IMR-90 (cell line): Measurements from ENCODE around the gene LCE4A. TPM values are rescaled to one million over a fixed set of nuclear protein-coding genes. Genes with fewer than 3 reads are reported as not detected.

Experiments
- ATAC-seq: fragments of 200-7000 bp; cut with Tn5 transposase; 2 replicates; pipeline ENCODE4 v1.9.1; 2020; ENCODE audit warnings: low read depth, mild to moderate bottlenecking, moderate library complexity
- Bru-seq: library from RNA; stranded (reverse); fragments of 400-500 nt; gene quantifications from one replicate; lab custom pipeline; 2021; lab: Mats Ljungman, UMichigan
- BruChase-seq, 2 experiments: library from RNA; stranded (reverse); fragments of 400-500 nt; gene quantifications; one replicate each; lab custom pipeline; 2021; lab: Mats Ljungman, UMichigan
- BruUV-seq: library from RNA; stranded (reverse); fragments of 400-500 nt; replicated peaks from 2 replicates; lab custom pipeline; 2021; lab: Mats Ljungman, UMichigan
- CTCF ChIA-PET: fragments of 300-600 bp; formaldehyde crosslinking; extraction: SDS; loops from one replicate; lab custom pipeline; 2021; ENCODE audit warnings: antibody characterized with exemption; lab: Yijun Ruan, JAX
- POLR2A ChIA-PET: fragments of 300-600 bp; sonication (Branson Sonifier 250); formaldehyde crosslinking; loops from one replicate; lab custom pipeline; 2022; ENCODE audit warnings: antibody characterized with exemption; ENCODE audit not compliant: unreplicated experiment; lab: Charles Lee
- DNase-seq: peaks from one replicate; pipeline ENCODE4 v3.0.0; 2013
- H2AFZ ChIP-seq: replicated peaks from 2 replicates; pipeline ENCODE3; 2013; ENCODE audit warnings: low read length, mild to moderate bottlenecking; ENCODE audit not compliant: poor library complexity
- H2AK5ac ChIP-seq: 2 replicates; pipeline ENCODE4 v1.6.1; 2013; ENCODE audit warnings: low read depth, low read length, inconsistent platforms
- H2AK9ac ChIP-seq: replicated peaks from 2 replicates; pipeline ENCODE3; 2013; ENCODE audit warnings: mild to moderate bottlenecking, low read depth, low read length, moderate library complexity; ENCODE audit not compliant: poor library complexity
- H2BK120ac ChIP-seq: 2 replicates; pipeline ENCODE4 v1.6.1; 2013; ENCODE audit warnings: low read depth, low read length, inconsistent platforms
- H2BK15ac ChIP-seq: 3 replicates; pipeline ENCODE4 v1.6.1; 2013; ENCODE audit warnings: low read depth, low read length, inconsistent platforms
- H2BK20ac ChIP-seq: 2 replicates; pipeline ENCODE4 v1.6.1; 2013; ENCODE audit warnings: low read depth, mild to moderate bottlenecking, inconsistent platforms, low read length, moderate library complexity
- H2BK5ac ChIP-seq: 2 replicates; pipeline ENCODE4 v1.6.1; 2013; ENCODE audit warnings: mild to moderate bottlenecking, low read depth, low read length, inconsistent platforms; ENCODE audit not compliant: poor library complexity, severe bottlenecking
- H3K14ac ChIP-seq: replicated peaks from 2 replicates; pipeline ENCODE4 v1.6.1; 2013; ENCODE audit warnings: low read depth, low read length, inconsistent platforms
- H3K18ac ChIP-seq: 2 replicates; pipeline ENCODE4 v1.6.1; 2013; ENCODE audit warnings: low read depth, low read length, control low read depth
- H3K23ac ChIP-seq: 2 replicates; pipeline ENCODE4 v1.6.1; 2013; ENCODE audit warnings: low read depth, low read length, inconsistent platforms
- H3K27ac ChIP-seq: 2 replicates; pipeline ENCODE4 v1.5.1; 2013; ENCODE audit warnings: mild to moderate bottlenecking, control low read depth, low read length; ENCODE audit not compliant: insufficient read depth
- H3K27me3 ChIP-seq: 2 replicates; pipeline ENCODE4 v1.6.1; 2013; ENCODE audit warnings: low read length; ENCODE audit not compliant: control insufficient read depth, insufficient read depth
- H3K36me3 ChIP-seq: 2 replicates; pipeline ENCODE4 v1.6.1; 2013; ENCODE audit warnings: low read length, mixed read lengths; ENCODE audit not compliant: control insufficient read depth, insufficient read depth
- H3K4ac ChIP-seq: 2 replicates; pipeline ENCODE4 v1.6.1; 2013; ENCODE audit warnings: low read depth, low read length, inconsistent platforms
- H3K4me1 ChIP-seq: 2 replicates; pipeline ENCODE4 v1.6.1; 2013; ENCODE audit warnings: low read length, mixed read lengths; ENCODE audit not compliant: control insufficient read depth, insufficient read depth
- H3K4me2 ChIP-seq: 2 replicates; pipeline ENCODE4 v1.6.1; 2013; ENCODE audit warnings: low read depth, mild to moderate bottlenecking, control low read depth, low read length, moderate library complexity
- H3K4me3 ChIP-seq: 2 replicates; pipeline ENCODE4 v1.5.1; 2013; ENCODE audit warnings: low read depth, mild to moderate bottlenecking, control low read depth, low read length, moderate library complexity; ENCODE audit not compliant: insufficient read depth
- H3K56ac ChIP-seq: 2 replicates; pipeline ENCODE4 v1.6.1; 2013; ENCODE audit warnings: low read length, inconsistent platforms; ENCODE audit not compliant: insufficient read depth; ENCODE audit errors: extremely low read depth
- H3K79me1 ChIP-seq, 2 experiments: 2 replicates each; pipeline ENCODE4 v1.6.1; 2013; ENCODE audit warnings: low read length in 2 of 2, inconsistent platforms in 1 of 2, low read depth in 1 of 2
- H3K9ac ChIP-seq: 2 replicates; pipeline ENCODE4 v1.6.1; 2013; ENCODE audit warnings: low read depth, low read length, control low read depth
- H3K9me1 ChIP-seq: 2 replicates; pipeline ENCODE4 v1.6.1; 2013; ENCODE audit warnings: low read length, inconsistent platforms; ENCODE audit not compliant: insufficient read depth
- H3K9me3 ChIP-seq: 2 replicates; pipeline ENCODE4 v1.6.1; 2013; ENCODE audit warnings: low read length; ENCODE audit not compliant: control insufficient read depth, insufficient read depth
- H4K20me1 ChIP-seq: 2 replicates; pipeline ENCODE4 v1.6.1; 2013; ENCODE audit warnings: low read length, inconsistent platforms; ENCODE audit not compliant: insufficient read depth
- H4K5ac ChIP-seq: 2 replicates; pipeline ENCODE4 v1.6.1; 2013; ENCODE audit warnings: mild to moderate bottlenecking, low read depth, low read length, control low read depth
- H4K8ac ChIP-seq, 2 experiments: 2 replicates each; pipeline ENCODE4 v1.6.1; 2013; ENCODE audit warnings: low read depth in 2 of 2, low read length in 2 of 2, control low read depth in 1 of 2, inconsistent platforms in 1 of 2
- H4K91ac ChIP-seq: 2 replicates; pipeline ENCODE4 v1.6.1; 2013; ENCODE audit warnings: low read depth, low read length, inconsistent platforms; ENCODE audit not compliant: insufficient read depth
- BHLHE40 ChIP-seq: fragments of 150-350 bp; IDR thresholded peaks from 2 replicates; pipeline ENCODE4 v1.6.1; 2016; ENCODE audit warnings: mild to moderate bottlenecking, low read depth, low read length
- MXI1 ChIP-seq: IDR thresholded peaks from 2 replicates; pipeline ENCODE4 v1.6.1; 2012; ENCODE audit warnings: low read depth, mild to moderate bottlenecking, low read length, moderate library complexity, borderline replicate concordance
- POLR2A ChIP-seq: IDR thresholded peaks from 2 replicates; pipeline ENCODE4 v1.6.1; 2012; ENCODE audit warnings: mild to moderate bottlenecking, low read depth, low read length
- RAD21 ChIP-seq: IDR thresholded peaks from 2 replicates; pipeline ENCODE4 v1.6.1; 2012; ENCODE audit warnings: low read length, improper control_type of control experiment
- RCOR1 ChIP-seq: IDR thresholded peaks from 2 replicates; pipeline ENCODE4 v1.6.1; 2012; ENCODE audit warnings: mild to moderate bottlenecking, low read length, improper control_type of control experiment; ENCODE audit not compliant: insufficient replicate concordance
- WGBS, 2 experiments: methylation state at CpG; one replicate each; pipeline versions ENCODE4 v1.1.5 to v1.1.7; 2013; ENCODE audit warnings: missing lambda C conversion rate in 2 of 2; ENCODE audit not compliant: insufficient read length in 1 of 2; ENCODE audit errors: extremely low coverage in 2 of 2; 5-methylcytosine and 5-hydroxymethylcytosine counted together
- dilution Hi-C: fragments of 300-500 bp; cut with HindIII; formaldehyde crosslinking; loops from one replicate; pipeline ENCODE4 v1.14.3; 2018; ENCODE audit warnings: low sequenced_read_pairs; ENCODE audit not compliant: unreplicated experiment
- in situ Hi-C: fragments of 300-500 bp; cut with MboI; formaldehyde crosslinking; loops from 3 replicates; pipeline ENCODE4 v1.14.3; 2019; ENCODE audit warnings: low sequenced_read_pairs, inconsistent platforms, mixed read lengths
- intact Hi-C: fragments of 100-400 bp; cut with micrococcal nuclease; formaldehyde crosslinking; loops from 2 replicates; pipeline ENCODE4 v1.10.0; 2022
- long read RNA-seq: library from polyadenylated mRNA; unstranded; transcript quantifications from one replicate; pipeline ENCODE4 v2.0.0, GENCODE V29; 2021; ENCODE audit not compliant: unreplicated experiment
- polyA plus RNA-seq, 3 experiments: library from polyadenylated mRNA; depleted of rRNA; stranded (reverse); fragments of >200 nt; gene quantifications; 2 replicates each; pipeline ENCODE4 v1.2.3, GENCODE V29; 2012; ENCODE audit warnings: low replicate concordance in 1 of 3
- total RNA-seq: library from RNA; depleted of rRNA; stranded (reverse); fragments of >200 nt; gene quantifications from 2 replicates; pipeline ENCODE4 v1.2.3, GENCODE V29; 2012; rRNA removed
- TF ChIP-seq, protein P1 (sequence below): fragments of 150-350 bp; IDR thresholded peaks from 2 replicates; pipeline ENCODE4 v1.6.1; 2016; ENCODE audit warnings: low read depth, mild to moderate bottlenecking, low read length, moderate library complexity, borderline replicate concordance
- TF ChIP-seq, protein P2 (sequence below): conservative IDR thresholded peaks from 2 replicates; pipeline ENCODE4 v1.5.1; 2012; ENCODE audit warnings: mild to moderate bottlenecking, low read depth, low read length, improper control_type of control experiment

LCE4A gene, protein sequence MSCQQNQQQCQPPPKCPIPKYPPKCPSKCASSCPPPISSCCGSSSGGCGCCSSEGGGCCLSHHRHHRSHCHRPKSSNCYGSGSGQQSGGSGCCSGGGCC
- total RNA-seq (not detected in 2 replicates), polyA plus RNA-seq (2012; rRNA removed) (not detected in 2 replicates), Bru-seq, nascent RNA (not detected), BruChase-seq, experiment 1, labeled RNA remaining after a 6-hour chase (not detected), BruChase-seq, experiment 2, labeled RNA remaining after a 2-hour chase (not detected)
- polyA plus RNA-seq (2012; cell fraction: cytosol; rRNA removed): not detected in 2 replicates
- polyA plus RNA-seq (2012; cell fraction: nucleus; rRNA removed; ENCODE audit: low replicate concordance): not detected in 2 replicates
- long read RNA-seq: 0 reads

DNA sequence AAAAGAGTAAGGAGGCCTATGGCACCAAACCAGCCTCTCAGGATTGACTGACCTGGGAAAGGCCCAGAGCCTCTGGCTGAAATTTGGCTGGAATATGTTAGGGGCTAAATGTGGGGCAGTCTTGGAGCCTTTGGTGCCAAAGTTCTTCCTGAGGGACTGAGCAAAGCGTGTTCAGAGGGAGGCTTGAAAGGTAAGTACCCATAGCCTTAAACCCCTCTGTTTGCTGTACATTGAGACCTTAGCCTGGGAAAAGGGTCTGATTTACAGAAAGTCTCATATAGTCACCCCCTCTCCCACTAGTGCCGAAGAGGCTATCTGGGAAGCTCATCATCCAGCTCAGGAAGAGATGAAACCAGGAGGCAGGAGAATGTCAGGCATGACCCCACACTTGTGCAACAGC is at the start of gene LCE4A:
Gene LCE4A (plus strand): TSS at position 301 of the 400 bp plus-strand sequence. CDS start 916 bp downstream, outside the sequence.
- H3K36me3 ChIP-seq: no peaks in the 10 kb centered on the region
- H4K8ac ChIP-seq: no peak within 1 kb of the TSS
- no TSS peak for BruUV-seq
- no peak within 1 kb of the TSS for H3K4me2 ChIP-seq
- no peaks in the 10 kb centered on the region for H3K9me1 ChIP-seq
- no peak within 1 kb of the TSS for H3K4me3 ChIP-seq
- no peak within 1 kb of the TSS for H4K91ac ChIP-seq
- H3K56ac ChIP-seq: no peak within 1 kb of the TSS
- DNase-seq: no peak
- no peak within 1 kb of the TSS for H2AK5ac ChIP-seq
- no peak within 1 kb of the TSS for H3K18ac ChIP-seq
- no peaks in the 10 kb centered on the region for H3K79me1 ChIP-seq
- H4K5ac ChIP-seq: no peak within 1 kb of the TSS
- H3K4me1 ChIP-seq: no peaks in the 10 kb centered on the region
- TF ChIP-seq BHLHE40 (no peak), RAD21 (no peak), MXI1 (no peak), RCOR1 (no peak), POLR2A (no peak)
- TF ChIP-seq, protein P1, sequence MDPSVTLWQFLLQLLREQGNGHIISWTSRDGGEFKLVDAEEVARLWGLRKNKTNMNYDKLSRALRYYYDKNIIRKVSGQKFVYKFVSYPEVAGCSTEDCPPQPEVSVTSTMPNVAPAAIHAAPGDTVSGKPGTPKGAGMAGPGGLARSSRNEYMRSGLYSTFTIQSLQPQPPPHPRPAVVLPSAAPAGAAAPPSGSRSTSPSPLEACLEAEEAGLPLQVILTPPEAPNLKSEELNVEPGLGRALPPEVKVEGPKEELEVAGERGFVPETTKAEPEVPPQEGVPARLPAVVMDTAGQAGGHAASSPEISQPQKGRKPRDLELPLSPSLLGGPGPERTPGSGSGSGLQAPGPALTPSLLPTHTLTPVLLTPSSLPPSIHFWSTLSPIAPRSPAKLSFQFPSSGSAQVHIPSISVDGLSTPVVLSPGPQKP: no peak
- TF ChIP-seq, protein P2, sequence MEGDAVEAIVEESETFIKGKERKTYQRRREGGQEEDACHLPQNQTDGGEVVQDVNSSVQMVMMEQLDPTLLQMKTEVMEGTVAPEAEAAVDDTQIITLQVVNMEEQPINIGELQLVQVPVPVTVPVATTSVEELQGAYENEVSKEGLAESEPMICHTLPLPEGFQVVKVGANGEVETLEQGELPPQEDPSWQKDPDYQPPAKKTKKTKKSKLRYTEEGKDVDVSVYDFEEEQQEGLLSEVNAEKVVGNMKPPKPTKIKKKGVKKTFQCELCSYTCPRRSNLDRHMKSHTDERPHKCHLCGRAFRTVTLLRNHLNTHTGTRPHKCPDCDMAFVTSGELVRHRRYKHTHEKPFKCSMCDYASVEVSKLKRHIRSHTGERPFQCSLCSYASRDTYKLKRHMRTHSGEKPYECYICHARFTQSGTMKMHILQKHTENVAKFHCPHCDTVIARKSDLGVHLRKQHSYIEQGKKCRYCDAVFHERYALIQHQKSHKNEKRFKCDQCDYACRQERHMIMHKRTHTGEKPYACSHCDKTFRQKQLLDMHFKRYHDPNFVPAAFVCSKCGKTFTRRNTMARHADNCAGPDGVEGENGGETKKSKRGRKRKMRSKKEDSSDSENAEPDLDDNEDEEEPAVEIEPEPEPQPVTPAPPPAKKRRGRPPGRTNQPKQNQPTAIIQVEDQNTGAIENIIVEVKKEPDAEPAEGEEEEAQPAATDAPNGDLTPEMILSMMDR: no peak
- H3K27ac ChIP-seq: no peak within 1 kb of the TSS
- no peaks in the 10 kb centered on the region; the same call in 1 of the 2 replicates for H3K27me3 ChIP-seq
- no peak within 1 kb of the TSS for H2BK120ac ChIP-seq
- no peak within 1 kb of the TSS for H2BK15ac ChIP-seq
- H4K20me1 ChIP-seq: no peaks in the 10 kb centered on the region
- ChIA-PET POLR2A (no interaction called here), CTCF (no interaction called here)
- intact Hi-C loops: no loop called here
- no peak within 1 kb of the TSS for H2AK9ac ChIP-seq
- H2AFZ ChIP-seq: no peak within 1 kb of the TSS
- no peak within 1 kb of the TSS for H2BK5ac ChIP-seq
- H2BK20ac ChIP-seq: no peak within 1 kb of the TSS
- whole genome bisulfite sequencing, 2 experiments: no CpG with 5 or more reads among the region's 2 CpGs
- dilution Hi-C loops: no loop called here
- no peak for ATAC-seq
- H3K9me3 ChIP-seq: peaks cover 3% of the 10 kb centered on the region; the same call in 1 of the 2 replicates
- H3K4ac ChIP-seq: no peak within 1 kb of the TSS
- in situ Hi-C loops: no loop called here
- no peak within 1 kb of the TSS for H3K14ac ChIP-seq
- no peak within 1 kb of the TSS for H3K9ac ChIP-seq
- no peak within 1 kb of the TSS for H3K23ac ChIP-seq
